Adipocyte (in vitro differentiated cells): ENCODE measurements around the gene SLC66A2.
"Not testable (repeated sequence)": the region's sequence is repeated elsewhere in the genome, so short reads cannot be mapped to it uniquely, and the experiment has no call there.

Experiments used
- DNase-seq: peaks from one replicate; pipeline ENCODE4 v3.0.0-alpha.2; 2015; ENCODE audit warnings: low read depth
- H3K27me3 ChIP-seq: replicated peaks from 2 replicates; pipeline ENCODE4 v1.7.0; 2013; ENCODE audit warnings: mild to moderate bottlenecking, low read length, moderate library complexity; ENCODE audit not compliant: control insufficient read depth, insufficient read depth
- H3K36me3 ChIP-seq: 2 replicates; pipeline ENCODE4 v1.7.0; 2013; ENCODE audit warnings: low read length, mild to moderate bottlenecking, moderate library complexity; ENCODE audit not compliant: control insufficient read depth, insufficient read depth, severe bottlenecking
- H3K4me1 ChIP-seq: 2 replicates; pipeline ENCODE4 v1.7.0; 2013; ENCODE audit warnings: mild to moderate bottlenecking, low read length, moderate library complexity; ENCODE audit not compliant: control insufficient read depth, insufficient read depth
- H3K4me3 ChIP-seq: 2 replicates; pipeline ENCODE4 v1.7.0; 2013; ENCODE audit warnings: mild to moderate bottlenecking, low read length, moderate library complexity
- H3K9ac ChIP-seq: 2 replicates; pipeline ENCODE4 v1.7.0; 2013; ENCODE audit warnings: mild to moderate bottlenecking, low read length, moderate library complexity
- H3K9me3 ChIP-seq: 2 replicates; pipeline ENCODE4 v1.7.0; 2013; ENCODE audit warnings: mild to moderate bottlenecking, low read length, moderate library complexity; ENCODE audit not compliant: control insufficient read depth

Gene SLC66A2

DNA sequence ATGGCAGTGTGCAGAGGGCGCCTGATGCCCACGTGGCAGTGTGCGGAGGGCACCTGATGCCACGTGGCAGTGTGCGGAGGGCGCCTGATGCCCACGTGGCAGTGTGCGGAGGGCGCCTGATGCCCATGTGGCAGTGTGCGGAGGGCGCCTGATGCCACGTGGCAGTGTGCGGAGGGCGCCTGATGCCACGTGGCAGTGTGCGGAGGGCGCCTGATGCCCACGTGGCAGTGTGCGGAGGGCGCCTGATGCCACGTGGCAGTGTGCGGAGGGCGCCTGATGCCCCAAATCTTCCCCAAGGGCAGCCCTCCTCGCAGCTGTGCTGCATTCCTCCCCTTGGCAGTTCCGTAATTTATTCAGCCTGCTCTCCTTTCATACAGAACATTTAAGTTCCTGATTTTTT is 73.2 kb downstream of the SLC66A2 start:
- Histone ChIP-seq H3K27me3 (peaks cover 34% of the 10 kb centered on the region), H3K9me3 (peaks cover 14% of the 10 kb centered on the region)
- not testable (repeated sequence) for H3K36me3 ChIP-seq, H3K4me3 ChIP-seq, DNase-seq, H3K4me1 ChIP-seq, H3K9ac ChIP-seq

DNA sequence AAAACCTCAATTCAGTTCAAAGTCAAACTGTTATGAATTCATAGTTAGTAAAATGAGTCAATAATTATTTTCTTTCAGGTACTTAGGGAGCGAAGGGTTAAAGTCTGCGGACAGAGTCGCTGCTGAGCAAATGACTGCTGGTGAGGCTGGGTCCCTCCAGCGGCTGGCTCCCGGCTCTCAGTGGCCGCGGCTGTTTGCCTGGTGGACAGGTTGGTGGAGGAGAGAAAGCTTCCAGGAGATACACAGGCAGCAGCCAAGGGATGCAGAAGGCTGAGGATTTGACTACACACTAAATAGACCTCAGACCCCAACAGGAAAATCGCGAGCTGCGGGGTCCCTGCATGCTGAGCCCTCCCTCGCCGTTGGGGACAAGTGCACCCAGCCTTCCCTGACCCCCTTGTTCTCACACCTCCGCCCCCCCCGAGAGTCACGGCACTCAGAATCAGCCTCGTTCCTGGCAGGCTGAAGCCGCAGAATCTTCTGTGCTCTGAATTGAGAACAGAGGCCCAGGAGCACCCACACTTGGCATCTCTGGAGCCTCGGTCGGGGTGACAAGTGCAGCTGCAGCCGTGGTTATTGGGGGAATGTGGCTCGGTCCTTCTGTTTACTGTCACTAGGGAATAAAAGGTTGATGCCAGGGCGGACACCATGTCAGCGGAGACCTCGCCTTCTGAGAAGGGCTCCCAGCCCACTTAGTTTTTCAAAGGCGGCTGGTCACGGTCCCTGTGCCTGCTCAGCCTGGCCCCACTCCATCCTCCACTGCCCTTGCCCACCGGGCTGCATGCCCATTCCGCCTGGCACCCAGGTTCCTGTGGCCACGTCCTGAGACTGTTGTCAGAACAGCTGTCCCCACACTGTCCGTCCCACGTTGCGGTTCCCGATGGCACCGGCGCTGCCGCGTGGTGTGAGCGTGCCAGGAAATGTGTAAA is 74.0 kb downstream of the SLC66A2 start:
- Histone ChIP-seq H3K9me3 (peaks cover 14% of the 10 kb centered on the region), H3K9ac (no peak overlapping the region), H3K36me3 (no peaks in the 10 kb centered on the region), H3K4me3 (no peak overlapping the region), H3K4me1 (no peaks in the 10 kb centered on the region), H3K27me3 (peaks cover 34% of the 10 kb centered on the region)
- no peak for DNase-seq

DNA sequence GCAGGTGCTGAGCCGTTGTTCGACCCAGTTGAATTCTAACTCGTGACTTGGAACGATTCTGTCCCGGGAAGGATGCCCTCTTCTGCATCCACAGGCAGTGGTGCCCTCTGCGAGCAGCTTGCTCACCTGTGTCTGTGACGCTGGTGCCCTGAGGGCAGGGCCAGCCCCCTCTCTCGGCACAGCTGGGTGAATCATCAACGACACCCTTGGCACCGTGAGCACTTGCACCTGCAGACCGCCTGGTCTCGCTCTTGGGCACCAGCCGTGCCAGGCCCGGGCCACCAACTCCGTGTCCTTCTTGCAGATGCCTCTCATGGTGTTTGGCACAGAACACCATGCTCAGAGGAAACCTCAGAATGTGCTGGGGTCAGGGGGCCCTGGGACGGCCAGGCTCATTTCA is 75.0 kb downstream of the SLC66A2 start:
- no peaks in the 10 kb centered on the region for H3K36me3 ChIP-seq
- peaks cover 34% of the 10 kb centered on the region for H3K27me3 ChIP-seq
- DNase-seq = no peak
- H3K4me1 ChIP-seq = no peaks in the 10 kb centered on the region
- no peak overlapping the region for H3K9ac ChIP-seq
- H3K9me3 ChIP-seq = peaks cover 14% of the 10 kb centered on the region
- H3K4me3 ChIP-seq = no peak overlapping the region

DNA sequence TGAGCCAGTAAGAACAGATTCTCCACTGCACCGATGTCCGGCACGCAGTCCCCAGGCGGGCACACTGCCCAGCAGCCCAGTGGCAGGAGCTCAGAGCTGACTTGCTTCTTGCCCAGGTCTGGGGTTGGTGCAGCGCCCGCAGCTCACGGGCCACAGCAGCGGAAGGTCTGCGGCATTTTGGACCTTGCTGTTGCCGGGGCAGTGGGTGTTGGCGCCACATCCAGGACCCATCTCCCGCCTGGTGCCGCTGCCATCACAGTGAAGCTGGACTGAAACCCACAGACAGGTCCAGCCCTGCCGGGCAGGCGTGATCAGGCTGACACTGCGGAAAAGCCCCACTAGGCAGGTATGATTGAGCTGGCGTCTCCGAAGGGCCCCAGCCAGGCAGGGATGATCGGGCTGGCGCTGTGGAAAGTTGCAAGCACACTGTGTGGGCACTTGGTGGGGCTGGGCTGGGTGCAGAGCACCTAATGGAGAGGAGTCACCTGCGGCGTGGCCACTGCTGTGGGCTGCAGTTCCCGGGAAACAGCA is 75.5 kb downstream of the SLC66A2 start:
- peaks cover 14% of the 10 kb centered on the region for H3K9me3 ChIP-seq
- DNase-seq = no peak
- H3K9ac ChIP-seq = no peak overlapping the region
- no peak overlapping the region for H3K4me3 ChIP-seq
- peaks cover 35% of the 10 kb centered on the region for H3K27me3 ChIP-seq
- no peaks in the 10 kb centered on the region for H3K36me3 ChIP-seq
- H3K4me1 ChIP-seq = no peaks in the 10 kb centered on the region

DNA sequence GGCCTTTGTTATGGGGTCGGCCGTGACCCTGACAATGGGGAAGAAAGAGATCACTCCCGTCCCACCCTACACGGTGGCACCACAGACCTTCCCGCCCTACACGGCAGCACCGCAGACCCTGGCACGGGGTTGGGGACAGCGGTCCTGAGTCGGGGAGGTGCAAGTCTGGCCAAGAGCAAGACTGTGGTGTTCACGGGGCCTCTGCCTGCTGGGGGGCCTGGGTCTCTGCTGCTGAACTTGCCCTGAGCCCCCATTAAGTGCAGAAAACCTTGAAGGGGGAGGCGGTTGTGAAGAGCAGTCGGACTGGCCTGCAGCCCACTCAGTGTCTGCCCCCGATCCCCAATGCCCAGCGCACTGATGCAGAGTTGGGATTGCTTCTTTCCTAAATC is 75.9 kb downstream of the SLC66A2 start:
- Histone ChIP-seq H3K4me1 (no peaks in the 10 kb centered on the region), H3K4me3 (no peak overlapping the region), H3K27me3 (peaks cover 37% of the 10 kb centered on the region), H3K9ac (no peak overlapping the region), H3K9me3 (peaks cover 11% of the 10 kb centered on the region), H3K36me3 (no peaks in the 10 kb centered on the region)
- DNase-seq = no peak

DNA sequence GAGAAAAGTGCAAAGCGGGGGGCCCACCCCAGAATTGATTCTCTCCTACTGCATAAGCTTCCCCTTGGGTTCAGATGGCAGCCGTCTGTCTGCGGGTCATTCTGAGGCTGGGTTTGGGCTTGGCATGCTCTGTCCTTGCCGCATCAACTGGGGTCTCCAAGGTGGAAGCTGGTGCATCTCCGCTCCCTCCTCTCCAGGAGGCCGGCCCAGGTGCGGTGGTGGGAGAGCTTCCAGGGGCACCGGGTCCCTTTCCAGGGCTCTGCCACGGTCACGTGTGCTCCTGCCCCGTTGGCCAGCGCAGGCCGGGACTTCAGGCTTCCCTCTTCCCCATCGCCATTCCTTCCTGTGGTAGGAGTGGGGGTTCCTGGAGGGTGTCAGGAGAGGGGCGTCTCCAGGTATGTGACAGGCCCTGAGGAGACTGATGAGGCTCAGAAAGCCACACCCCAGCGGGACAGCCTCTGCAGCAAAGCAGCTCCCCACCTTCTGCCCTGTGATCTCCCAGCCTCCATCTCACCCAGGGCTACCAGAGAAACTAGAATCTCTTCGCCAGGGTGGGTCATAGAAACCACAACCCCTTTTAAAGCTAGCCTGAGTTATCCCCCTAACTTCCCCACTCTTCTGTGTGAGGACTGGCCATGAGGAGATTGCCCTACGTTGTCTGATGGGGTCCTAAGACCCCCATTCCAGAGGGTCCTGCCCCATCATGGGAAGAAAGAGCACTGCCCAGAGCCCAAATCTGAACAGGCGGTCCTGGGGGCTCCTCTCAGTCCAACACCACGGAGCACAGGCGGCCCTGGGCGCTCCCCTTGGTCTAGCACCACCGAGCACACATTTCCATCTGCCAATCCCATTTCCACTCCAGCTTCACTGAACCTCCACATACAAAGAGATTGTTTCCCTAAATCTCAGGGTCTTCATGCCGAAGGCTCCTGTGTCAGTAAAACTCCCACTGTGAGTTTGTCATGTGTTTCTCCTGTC is 76.6 kb downstream of the SLC66A2 start:
- H3K9ac ChIP-seq = no peak overlapping the region

DNA sequence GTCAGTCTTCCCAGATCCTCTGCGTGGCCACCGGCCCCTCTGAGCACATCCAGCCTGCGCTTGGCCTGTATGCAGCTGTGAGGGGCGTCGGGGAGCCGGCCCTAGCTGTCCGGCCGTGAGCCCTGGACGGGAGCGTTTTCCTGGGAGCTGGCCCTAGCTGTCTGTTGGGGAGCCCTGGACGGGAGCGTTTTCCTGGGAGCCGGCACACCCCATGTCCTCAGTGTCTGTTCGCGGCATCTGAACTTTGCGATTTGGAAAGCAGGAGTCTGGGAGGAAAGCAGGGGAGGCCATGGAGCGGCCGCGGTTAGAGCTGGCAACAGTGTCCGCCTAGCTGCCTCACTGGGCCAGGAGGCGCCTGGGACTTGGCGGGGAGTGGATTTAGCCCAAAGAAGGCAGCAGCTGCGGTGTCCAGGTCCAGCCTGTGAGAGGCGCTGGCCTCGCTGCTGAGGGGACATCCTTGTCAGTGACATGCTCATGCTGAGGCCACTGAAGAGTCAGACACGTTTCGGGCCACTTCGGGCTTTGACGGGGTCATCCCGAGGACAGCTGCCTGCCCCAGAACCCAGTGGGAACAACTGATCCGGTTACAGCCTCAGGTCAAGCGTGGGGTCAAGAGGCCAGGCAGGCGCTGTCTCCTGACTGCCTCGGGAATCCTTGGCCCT is 77.9 kb downstream of the SLC66A2 start:
- peaks cover 41% of the 10 kb centered on the region for H3K27me3 ChIP-seq
- no peak overlapping the region for H3K9ac ChIP-seq
- H3K4me1 ChIP-seq = no peaks in the 10 kb centered on the region
- H3K9me3 ChIP-seq = no peaks in the 10 kb centered on the region
- H3K36me3 ChIP-seq = no peaks in the 10 kb centered on the region
- DNase-seq = no peak
- no peak overlapping the region for H3K4me3 ChIP-seq

More for the DNA sequence above, 76.6 kb downstream of the SLC66A2 start:
- Histone ChIP-seq H3K9me3 (peaks cover 9% of the 10 kb centered on the region), H3K4me3 (no peak overlapping the region), H3K27me3 (peaks cover 37% of the 10 kb centered on the region), H3K36me3 (no peaks in the 10 kb centered on the region), H3K4me1 (no peaks in the 10 kb centered on the region)
- no peak for DNase-seq

DNA sequence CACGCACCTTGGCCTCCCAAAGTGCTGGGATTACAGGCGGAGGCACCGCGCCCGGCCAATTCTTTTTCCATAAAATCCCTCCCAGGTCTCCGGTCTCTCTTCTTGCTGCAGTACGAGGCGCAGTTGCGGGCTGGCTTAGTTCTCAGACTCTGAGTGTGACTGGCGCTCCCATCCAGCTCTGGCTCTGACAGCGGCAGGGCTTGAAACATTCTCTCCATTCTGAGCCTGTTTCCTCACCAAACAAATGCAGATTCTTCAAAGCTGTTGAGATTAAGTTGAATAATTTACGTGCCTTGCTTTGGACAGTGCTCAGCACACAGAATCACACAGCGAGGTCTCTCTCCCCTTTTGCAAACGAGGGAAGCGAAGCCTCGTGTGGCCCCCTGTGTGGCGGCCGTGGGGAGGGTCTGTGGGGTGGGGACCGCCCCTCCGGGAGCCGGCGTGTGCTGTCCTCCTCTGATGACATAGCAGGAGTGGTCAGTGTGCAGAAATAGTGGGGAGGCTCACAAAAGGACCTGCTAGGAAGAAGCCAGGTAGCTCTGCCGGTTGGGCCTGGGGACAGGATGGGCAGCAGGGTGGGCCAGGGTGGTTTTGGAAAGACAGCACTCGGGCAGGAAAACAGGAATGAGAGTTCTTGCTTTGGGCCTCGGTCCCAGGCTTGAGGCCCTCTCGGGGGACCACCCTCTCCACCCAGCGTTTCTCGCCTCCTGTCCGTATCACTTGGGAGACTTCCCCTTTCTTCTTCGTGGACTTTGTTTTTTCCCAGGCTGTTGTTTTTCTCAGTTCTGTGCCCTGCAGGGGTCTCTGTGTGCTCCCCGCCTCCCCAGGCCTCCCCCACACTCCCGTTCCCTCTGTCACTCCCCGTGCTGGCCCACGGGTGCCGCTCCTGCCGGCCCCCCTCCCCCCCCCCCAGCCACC is 78.7 kb downstream of the SLC66A2 start:
- no peak overlapping the region for H3K4me3 ChIP-seq
- no peaks in the 10 kb centered on the region for H3K4me1 ChIP-seq
- no peak overlapping the region for H3K9ac ChIP-seq
- peaks cover 39% of the 10 kb centered on the region for H3K27me3 ChIP-seq
- H3K36me3 ChIP-seq = no peaks in the 10 kb centered on the region
- H3K9me3 ChIP-seq = no peaks in the 10 kb centered on the region
- peak; percentile 4 for DNase-seq

DNA sequence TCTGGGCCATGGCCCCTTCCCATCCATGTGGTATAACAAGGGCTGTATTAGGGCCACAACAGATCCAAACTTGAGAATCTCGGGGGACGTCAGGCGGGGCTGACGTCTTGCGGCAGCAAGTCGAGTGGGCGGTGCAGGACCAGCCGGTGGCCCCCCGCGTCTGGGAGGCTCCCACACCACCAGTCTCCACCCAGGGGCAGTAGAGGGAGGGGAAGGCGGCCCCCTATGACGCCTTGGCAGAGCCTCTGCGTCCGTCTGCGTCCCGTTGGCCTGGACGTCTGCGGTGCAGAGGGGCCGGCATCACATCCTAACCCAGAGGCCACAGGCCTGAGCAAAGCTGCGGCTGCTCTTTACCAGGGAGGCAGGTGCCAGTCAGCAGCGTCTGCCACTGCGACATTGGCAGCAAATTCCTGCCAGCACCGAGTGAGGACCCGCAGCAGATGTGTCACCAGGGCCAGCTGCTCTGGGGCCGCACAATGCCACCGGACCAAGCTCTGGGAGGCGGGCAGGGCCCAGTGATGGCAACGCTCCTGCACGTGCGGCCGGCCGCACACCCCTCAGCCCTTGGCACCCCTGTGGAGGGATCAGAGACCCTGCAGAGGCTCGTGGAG is 79.9 kb downstream of the SLC66A2 start:
- no peaks in the 10 kb centered on the region for H3K4me1 ChIP-seq
- H3K4me3 ChIP-seq = no peak overlapping the region
- DNase-seq = no peak
- no peak overlapping the region for H3K9ac ChIP-seq
- H3K27me3 ChIP-seq = peaks cover 27% of the 10 kb centered on the region
- H3K36me3 ChIP-seq = no peaks in the 10 kb centered on the region
- no peaks in the 10 kb centered on the region for H3K9me3 ChIP-seq

DNA sequence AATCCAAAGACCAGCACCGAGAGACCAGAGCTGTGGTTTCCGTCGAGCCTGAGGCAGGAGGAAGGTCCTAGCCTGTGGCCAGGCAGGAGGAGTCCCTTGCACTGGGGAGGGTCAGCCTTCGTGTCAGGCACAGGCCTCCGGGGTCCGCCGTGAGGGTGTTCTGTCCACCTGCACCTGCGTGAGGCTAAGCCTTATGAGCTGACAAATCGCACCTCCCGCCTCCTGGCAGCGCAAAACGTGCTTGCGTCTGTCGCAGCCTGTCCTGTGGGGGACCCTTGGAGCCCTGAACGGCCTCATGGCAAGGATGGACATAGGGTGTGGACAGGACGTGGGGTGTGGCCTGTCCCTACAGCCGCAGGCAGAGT is 80.4 kb downstream of the SLC66A2 start:
- Histone ChIP-seq H3K27me3 (peaks cover 27% of the 10 kb centered on the region), H3K4me3 (no peak overlapping the region), H3K9me3 (no peaks in the 10 kb centered on the region), H3K9ac (no peak overlapping the region), H3K36me3 (no peaks in the 10 kb centered on the region), H3K4me1 (no peaks in the 10 kb centered on the region)
- DNase-seq = no peak
